Measurements from ENCODE around the gene KIF12.

The KIF12 gene

GRCh38 chr9:114141553-114142402, 42.7 kb upstream of the KIF12 start:
- H3K27me3 ChIP-seq (ENCODE audit: insufficient read depth, low read length), result 0 out of 2 replicates have a peak, but pooled peaks cover 7% of the 10 kb centered on the region
- no peak overlapping the region for H3K4me3 ChIP-seq (ENCODE audit: low read depth, low read length, poor library complexity, severe bottlenecking)
- no peak overlapping the region for H3K4me2 ChIP-seq (ENCODE audit: low read length)
- no peak for TF ChIP-seq CTCF (IDR thresholded peaks at IDR 0.05; ENCODE audit: low read length)
- no peak for TF ChIP-seq EZH2 (IDR thresholded peaks at IDR 0.05; ENCODE audit: borderline replicate concordance, low read length)
- no peak overlapping the region for H3K9ac ChIP-seq (ENCODE audit: low read length)
- H3F3A ChIP-seq (ENCODE audit: insufficient read depth, low read length), result no peaks in the 10 kb centered on the region
- H3K27ac ChIP-seq (ENCODE audit: low read depth, low read length, poor library complexity, severe bottlenecking), result no peak overlapping the region
- H2AFZ ChIP-seq (ENCODE audit: low read length), result no peak overlapping the region
- H3K79me2 ChIP-seq (ENCODE audit: insufficient read depth, low read length), result no peaks in the 10 kb centered on the region
- no peaks in the 10 kb centered on the region for H3K9me2 ChIP-seq (ENCODE audit: low read depth, low read length)
- H4K20me1 ChIP-seq (ENCODE audit: insufficient read depth, low read length), result no peaks in the 10 kb centered on the region
- no peaks in the 10 kb centered on the region for H3K4me1 ChIP-seq (ENCODE audit: insufficient read depth, low read length, severe bottlenecking)
- H3K9me3 ChIP-seq (ENCODE audit: low read length), result no peaks in the 10 kb centered on the region
- no peaks in the 10 kb centered on the region for H3K36me3 ChIP-seq (ENCODE audit: insufficient read depth, low read length)

- no peak for TF ChIP-seq CTCF (IDR thresholded peaks at IDR 0.05; ENCODE audit: low read length)
- no peak for TF ChIP-seq EZH2 (IDR thresholded peaks at IDR 0.05; ENCODE audit: borderline replicate concordance, low read length)
- no peaks in the 10 kb centered on the region for H4K20me1 ChIP-seq (ENCODE audit: insufficient read depth, low read length)
- no peak overlapping the region for H3K27ac ChIP-seq (ENCODE audit: low read depth, low read length, poor library complexity, severe bottlenecking)
- H3K9me3 ChIP-seq (ENCODE audit: low read length), result no peaks in the 10 kb centered on the region
- H3K9ac ChIP-seq (ENCODE audit: low read length), result no peak overlapping the region
- no peaks in the 10 kb centered on the region for H3F3A ChIP-seq (ENCODE audit: insufficient read depth, low read length)
- no peaks in the 10 kb centered on the region for H3K9me2 ChIP-seq (ENCODE audit: low read depth, low read length)
- H3K4me2 ChIP-seq (ENCODE audit: low read length), result no peak overlapping the region
- H3K4me3 ChIP-seq (ENCODE audit: low read depth, low read length, poor library complexity, severe bottlenecking), result no peak overlapping the region
- no peaks in the 10 kb centered on the region for H3K4me1 ChIP-seq (ENCODE audit: insufficient read depth, low read length, severe bottlenecking)
- H3K36me3 ChIP-seq (ENCODE audit: insufficient read depth, low read length), result no peaks in the 10 kb centered on the region
- no peak overlapping the region for H2AFZ ChIP-seq (ENCODE audit: low read length)
- H3K79me2 ChIP-seq (ENCODE audit: insufficient read depth, low read length), result no peaks in the 10 kb centered on the region
- H3K27me3 ChIP-seq (ENCODE audit: insufficient read depth, low read length), result 0 out of 2 replicates have a peak, but pooled peaks cover 7% of the 10 kb centered on the region
Measured at GRCh38 chr9:114140850-114141249, 41.8 kb upstream of the KIF12 start.

- no peak overlapping the region for H3K9ac ChIP-seq (ENCODE audit: low read length)
- H3K27me3 ChIP-seq (ENCODE audit: insufficient read depth, low read length), result 0 out of 2 replicates have a peak, but pooled peaks cover 7% of the 10 kb centered on the region
- H4K20me1 ChIP-seq (ENCODE audit: insufficient read depth, low read length), result no peaks in the 10 kb centered on the region
- H3K4me2 ChIP-seq (ENCODE audit: low read length), result no peak overlapping the region
- no peaks in the 10 kb centered on the region for H3K4me1 ChIP-seq (ENCODE audit: insufficient read depth, low read length, severe bottlenecking)
- no peak overlapping the region for H3K27ac ChIP-seq (ENCODE audit: low read depth, low read length, poor library complexity, severe bottlenecking)
- no peaks in the 10 kb centered on the region for H3K9me3 ChIP-seq (ENCODE audit: low read length)
- TF ChIP-seq EZH2 (IDR thresholded peaks at IDR 0.05; ENCODE audit: borderline replicate concordance, low read length) (no peak), CTCF (IDR thresholded peaks at IDR 0.05; ENCODE audit: low read length) (no peak)
- H3K9me2 ChIP-seq (ENCODE audit: low read depth, low read length), result no peaks in the 10 kb centered on the region
- H3F3A ChIP-seq (ENCODE audit: insufficient read depth, low read length), result no peaks in the 10 kb centered on the region
- no peak overlapping the region for H3K4me3 ChIP-seq (ENCODE audit: low read depth, low read length, poor library complexity, severe bottlenecking)
- no peaks in the 10 kb centered on the region for H3K79me2 ChIP-seq (ENCODE audit: insufficient read depth, low read length)
- no peak overlapping the region for H2AFZ ChIP-seq (ENCODE audit: low read length)
- H3K36me3 ChIP-seq (ENCODE audit: insufficient read depth, low read length), result no peaks in the 10 kb centered on the region
Measured at GRCh38 chr9:114140401-114140800, 41.3 kb upstream of the KIF12 start.
